Smooth muscle cell (in vitro differentiated cells): ENCODE measurements around the gene HCAR3. TPM values are rescaled to one million over a fixed set of nuclear protein-coding genes. Genes with fewer than 3 reads are reported as not detected.

Experiments used
- DNase-seq: peaks from one replicate; lab custom pipeline; 2025; ENCODE audit not compliant: unreplicated experiment; lab: John Stamatoyannopoulos, UW
- H2AFZ ChIP-seq: fragments of 200-600 bp; sonication (generic); 2 replicates; pipeline ENCODE4 v1.6.0; 2016; ENCODE audit warnings: antibody characterized with exemption, low read depth, mild to moderate bottlenecking
- H3F3A ChIP-seq: fragments of 200-600 bp; sonication (generic); 2 replicates; pipeline ENCODE4 v1.6.0; 2017; ENCODE audit warnings: antibody characterized with exemption, low read depth
- H3K27ac ChIP-seq: fragments of 200-600 bp; sonication (generic); 2 replicates; pipeline ENCODE4 v1.5.1; 2016; ENCODE audit warnings: low read depth, mild to moderate bottlenecking
- H3K27me3 ChIP-seq: fragments of 200-600 bp; sonication (generic); 2 replicates; pipeline ENCODE4 v1.6.1; 2016; ENCODE audit warnings: low read depth, mild to moderate bottlenecking
- H3K36me3 ChIP-seq: fragments of 200-600 bp; sonication (generic); 2 replicates; pipeline ENCODE4 v1.5.1; 2016; ENCODE audit warnings: low read depth
- H3K4me1 ChIP-seq: fragments of 200-600 bp; sonication (generic); 2 replicates; pipeline ENCODE4 v1.5.1; 2016; ENCODE audit warnings: low read depth
- H3K4me2 ChIP-seq: fragments of 200-600 bp; sonication (generic); 2 replicates; pipeline ENCODE4 v1.6.0; 2016; ENCODE audit warnings: mild to moderate bottlenecking
- H3K4me3 ChIP-seq: fragments of 200-600 bp; sonication (generic); 2 replicates; pipeline ENCODE4 v1.5.1; 2016; ENCODE audit warnings: mild to moderate bottlenecking
- H3K79me2 ChIP-seq: fragments of 200-600 bp; sonication (generic); 2 replicates; pipeline ENCODE4 v1.6.0; 2016; ENCODE audit warnings: low read depth, mild to moderate bottlenecking
- H3K9ac ChIP-seq: fragments of 200-600 bp; sonication (generic); 2 replicates; pipeline ENCODE4 v1.6.0; 2016; ENCODE audit warnings: low read depth
- H3K9me3 ChIP-seq: fragments of 200-600 bp; sonication (generic); replicated peaks from 2 replicates; pipeline ENCODE4 v1.5.1; 2016; ENCODE audit warnings: low read depth
- H4K20me1 ChIP-seq: fragments of 200-600 bp; sonication (generic); 2 replicates; pipeline ENCODE4 v1.6.0; 2016; ENCODE audit warnings: low read depth
- CTCF ChIP-seq: fragments of 200-600 bp; sonication (generic); IDR thresholded peaks from 2 replicates; pipeline ENCODE4 v1.5.1; 2017; ENCODE audit warnings: borderline replicate concordance, mild to moderate bottlenecking, antibody characterized with exemption; ENCODE audit not compliant: insufficient read depth, poor library complexity, severe bottlenecking
- WGBS: methylation state at CpG from one replicate; pipeline ENCODE4 v1.1.7; 2016; ENCODE audit warnings: low lambda C conversion rate; 5-methylcytosine and 5-hydroxymethylcytosine counted together
- polyA plus RNA-seq: library from polyadenylated mRNA; unstranded; fragments of >200 nt; fragmentation: Nextera tagmentation; extraction: Ambion mirVana; gene quantifications from 2 replicates; pipeline ENCODE4 v1.2.1, GENCODE V29; 2016
- total RNA-seq: library from RNA; depleted of rRNA; stranded (reverse); fragments of >200 nt; gene quantifications from 2 replicates; pipeline ENCODE4 v1.2.3, GENCODE V29; 2014

HCAR3 gene
- total and polyA plus RNA-seq, 2 experiments from 2014 or later, result 0.26 TPM; not detected in 1

DNA sequence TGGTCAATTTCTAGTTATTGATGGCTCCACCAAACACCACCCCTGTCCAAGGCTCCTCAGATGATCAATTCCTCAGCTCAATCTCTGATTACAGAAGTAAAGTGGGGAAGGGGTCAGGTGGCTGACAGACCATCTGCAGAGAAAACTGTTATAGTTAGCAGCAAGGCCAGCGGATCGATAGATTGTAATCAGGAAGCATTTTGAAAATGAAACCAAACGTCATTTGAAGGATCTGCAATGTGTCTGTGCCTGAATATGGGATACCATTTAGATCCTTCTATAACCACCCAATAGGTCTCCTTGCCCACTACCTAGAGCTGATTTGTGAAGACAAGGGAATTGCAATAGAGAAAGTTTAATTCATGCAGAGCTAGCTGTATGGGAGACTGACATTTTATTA is 25.0 kb downstream of the HCAR3 start:
- Histone ChIP-seq H3K4me1 (no peaks in the 10 kb centered on the region), H3K79me2 (no peaks in the 10 kb centered on the region), H3K27ac (no peak overlapping the region), H3K9me3 (no peaks in the 10 kb centered on the region), H2AFZ (no peak overlapping the region), H4K20me1 (no peaks in the 10 kb centered on the region), H3K9ac (no peak overlapping the region), H3K36me3 (no peaks in the 10 kb centered on the region), H3K4me2 (no peak overlapping the region), H3K4me3 (no peak overlapping the region), H3F3A (no peaks in the 10 kb centered on the region), H3K27me3 (no peaks in the 10 kb centered on the region)
- 94% methylated on average over 3 of the region's 3 CpGs for WGBS
- no peak for TF ChIP-seq CTCF
- no peak for DNase-seq

DNA sequence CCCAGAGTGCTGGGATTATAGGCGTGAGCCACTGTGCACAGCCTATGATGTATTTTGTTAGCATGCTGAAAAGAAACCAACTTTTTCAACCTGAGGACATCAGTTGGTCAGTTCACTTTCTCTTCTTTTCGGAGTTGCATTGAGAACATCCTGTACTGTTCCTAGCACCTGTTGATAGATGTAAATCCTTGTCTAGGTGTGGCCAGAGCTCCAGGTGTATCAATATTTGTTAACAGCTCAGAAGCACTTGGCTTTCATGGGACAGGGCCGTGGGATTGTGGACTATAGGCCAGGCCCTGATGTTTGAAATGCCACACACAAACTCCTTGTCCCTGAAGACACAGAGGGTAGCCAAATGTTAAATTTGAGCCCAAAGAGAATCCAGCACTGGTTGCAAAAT is 28.3 kb downstream of the HCAR3 start:
- 96% methylated on average over 3 of the region's 3 CpGs for WGBS
- no peak overlapping the region for H3K4me3 ChIP-seq
- TF ChIP-seq CTCF, result no peak
- no peaks in the 10 kb centered on the region for H3K4me1 ChIP-seq
- H3F3A ChIP-seq, result no peaks in the 10 kb centered on the region
- no peaks in the 10 kb centered on the region for H4K20me1 ChIP-seq
- no peaks in the 10 kb centered on the region for H3K9me3 ChIP-seq
- no peak overlapping the region for H3K27ac ChIP-seq
- no peaks in the 10 kb centered on the region for H3K27me3 ChIP-seq
- no peaks in the 10 kb centered on the region for H3K79me2 ChIP-seq
- H2AFZ ChIP-seq, result no peak overlapping the region
- no peak overlapping the region for H3K4me2 ChIP-seq
- DNase-seq, result no peak
- no peak overlapping the region for H3K9ac ChIP-seq
- no peaks in the 10 kb centered on the region for H3K36me3 ChIP-seq

DNA sequence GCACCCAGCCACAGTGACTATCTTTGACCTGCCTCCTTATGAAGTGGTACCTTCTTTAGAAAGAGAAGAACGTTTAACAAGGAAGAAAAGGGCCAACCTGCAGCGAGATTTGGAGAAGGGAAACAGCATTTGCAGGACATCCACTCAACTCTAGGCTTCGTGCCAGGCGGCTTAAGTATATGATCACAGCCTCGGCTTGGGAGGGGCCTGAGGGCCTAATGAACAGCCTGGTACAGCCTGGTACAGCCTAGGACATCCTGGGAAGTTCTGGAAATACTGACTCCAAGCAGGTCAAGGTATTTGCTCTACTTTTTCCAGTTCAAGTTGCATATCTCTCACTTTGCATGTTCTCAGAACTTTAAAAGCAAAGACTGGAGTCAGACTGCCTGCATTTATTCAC is 29.5 kb downstream of the HCAR3 start:
- no peaks in the 10 kb centered on the region for H3K27me3 ChIP-seq
- no peak for TF ChIP-seq CTCF
- H3K36me3 ChIP-seq, result no peaks in the 10 kb centered on the region
- no peaks in the 10 kb centered on the region for H3K4me1 ChIP-seq
- H3F3A ChIP-seq, result no peaks in the 10 kb centered on the region
- no peak for DNase-seq
- no peaks in the 10 kb centered on the region for H3K79me2 ChIP-seq
- no peaks in the 10 kb centered on the region for H3K9me3 ChIP-seq
- WGBS, result 81% methylated on average over 5 of the region's 5 CpGs
- no peaks in the 10 kb centered on the region for H4K20me1 ChIP-seq
- H2AFZ ChIP-seq, result no peak overlapping the region
- H3K4me2 ChIP-seq, result no peak overlapping the region
- H3K27ac ChIP-seq, result no peak overlapping the region
- H3K4me3 ChIP-seq, result no peak overlapping the region
- no peak overlapping the region for H3K9ac ChIP-seq

- Histone ChIP-seq H3K27me3 (no peaks in the 10 kb centered on the region), H3K4me3 (no peak overlapping the region), H3F3A (no peaks in the 10 kb centered on the region), H3K9me3 (no peaks in the 10 kb centered on the region), H3K4me2 (no peak overlapping the region), H3K4me1 (no peaks in the 10 kb centered on the region), H3K27ac (no peak overlapping the region), H3K36me3 (no peaks in the 10 kb centered on the region), H2AFZ (no peak overlapping the region), H3K79me2 (no peaks in the 10 kb centered on the region), H3K9ac (no peak overlapping the region), H4K20me1 (no peaks in the 10 kb centered on the region)
- no peak for DNase-seq
- TF ChIP-seq CTCF, result no peak
- WGBS, result 97% methylated on average over 3 of the region's 3 CpGs
Observed at GRCh38 chr12:122686538-122686937, 30.1 kb downstream of the HCAR3 start.
